A204.1 (cell line): ENCODE data around the gene CSPG4.
"Not testable (repeated sequence)": the region's sequence is repeated elsewhere in the genome, so short reads cannot be mapped to it uniquely, and the experiment has no call there.

Experiments
- FAIRE-seq: peaks from 2 replicates; lab custom pipeline; 2012; peaks lifted over from hg19 to GRCh38; lab: Jason Lieb, UNC

The CSPG4 gene

GRCh38 chr15:75703440-75704262 is 9.0 kb downstream of the CSPG4 start:
- FAIRE-seq = not testable (repeated sequence)

- no peak for FAIRE-seq
Observed at GRCh38 chr15:75702436-75702835, 10.2 kb downstream of the CSPG4 start.

DNA sequence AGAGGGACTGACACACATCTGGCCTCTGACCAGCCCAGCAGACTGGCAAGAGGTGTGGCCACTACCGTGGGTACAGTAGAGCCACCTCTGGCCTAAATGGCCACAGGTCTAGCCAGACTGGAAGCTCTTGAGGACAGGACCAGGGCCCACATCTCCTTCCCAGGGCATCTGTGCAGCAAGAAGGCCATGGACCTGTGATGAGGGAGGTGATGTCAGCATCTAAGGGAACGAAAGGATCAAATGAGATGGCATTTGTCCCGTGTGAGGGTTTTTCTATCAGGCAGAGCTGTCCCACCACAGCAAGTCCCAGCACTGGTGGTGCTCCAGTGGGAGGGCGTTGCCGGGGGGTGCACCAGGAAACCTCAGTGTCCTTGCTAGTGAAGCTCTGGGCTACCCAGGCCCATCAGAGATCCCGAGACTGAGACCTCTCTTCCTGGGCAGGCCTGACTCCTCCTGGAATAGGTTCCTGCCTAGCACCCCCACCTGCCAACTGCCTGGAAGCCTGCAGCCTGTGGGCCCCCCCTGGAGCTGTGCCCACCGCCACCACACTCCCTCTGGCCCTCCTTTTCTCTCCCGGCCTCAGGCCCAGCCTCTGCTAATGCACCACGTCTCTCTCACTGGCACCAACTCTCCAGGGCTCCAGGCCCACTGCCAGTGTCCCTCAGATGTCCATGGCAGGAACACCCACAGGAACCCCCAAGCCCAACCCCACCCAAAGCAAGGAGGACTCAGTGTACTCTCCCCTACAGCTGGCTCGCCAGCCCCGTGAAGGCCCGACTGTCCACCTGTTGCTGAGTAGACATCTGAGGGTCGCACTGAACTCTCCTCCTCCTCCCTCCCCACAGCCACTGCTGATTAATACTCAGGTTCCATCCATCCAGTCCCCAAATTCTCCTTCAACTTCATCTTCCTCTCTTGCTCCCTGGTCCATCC is 11.3 kb downstream of the CSPG4 start:
- FAIRE-seq = not testable (repeated sequence)

DNA sequence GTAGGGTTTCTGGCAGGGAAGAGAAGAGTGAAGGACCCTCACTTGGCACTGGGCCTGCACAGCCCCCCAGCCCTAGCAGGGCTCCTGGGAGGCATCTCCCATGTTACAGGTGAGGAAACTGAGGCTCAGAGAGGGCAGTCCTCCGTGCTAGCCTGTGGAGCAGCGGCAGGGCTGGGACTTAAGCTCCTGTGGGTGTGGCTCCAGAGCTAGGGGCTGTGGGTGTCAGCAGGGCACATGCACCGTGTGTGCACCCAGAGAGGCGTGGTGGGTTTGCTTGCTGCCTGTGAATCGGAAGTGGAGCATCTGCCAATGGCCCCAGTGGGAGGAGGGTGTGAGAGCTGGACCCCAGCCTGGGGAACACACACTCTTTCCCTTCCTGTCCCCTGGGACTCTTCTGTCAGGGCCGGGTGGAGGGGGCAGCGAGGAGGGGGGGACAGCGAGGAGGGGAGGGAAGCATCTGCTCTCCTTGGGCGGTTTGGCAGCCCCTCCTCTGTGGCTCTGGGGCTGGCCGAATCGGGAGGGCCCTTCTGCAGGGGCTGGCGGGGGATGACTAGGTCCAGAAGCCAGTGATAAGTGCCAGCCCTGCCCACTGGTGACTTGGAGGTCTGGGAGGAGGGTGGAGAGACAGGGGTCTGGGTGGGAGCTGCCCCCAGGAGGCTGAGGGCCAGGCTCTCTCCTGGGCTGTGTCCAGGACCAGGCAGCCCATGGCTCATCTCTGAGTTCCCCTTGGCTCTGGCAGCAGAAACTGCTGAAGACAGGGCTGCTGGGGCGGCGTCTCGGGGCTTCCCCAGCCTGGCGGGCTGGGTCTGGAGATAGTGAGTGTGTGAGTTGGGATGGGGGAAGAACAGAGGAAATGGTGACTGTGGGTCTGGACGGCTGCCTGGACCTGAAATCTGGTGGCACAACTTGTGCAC is 12.4 kb downstream of the CSPG4 start:
- not testable (repeated sequence) for FAIRE-seq

- not testable (repeated sequence) for FAIRE-seq
Observed at GRCh38 chr15:75699517-75699916, 13.1 kb downstream of the CSPG4 start.

DNA sequence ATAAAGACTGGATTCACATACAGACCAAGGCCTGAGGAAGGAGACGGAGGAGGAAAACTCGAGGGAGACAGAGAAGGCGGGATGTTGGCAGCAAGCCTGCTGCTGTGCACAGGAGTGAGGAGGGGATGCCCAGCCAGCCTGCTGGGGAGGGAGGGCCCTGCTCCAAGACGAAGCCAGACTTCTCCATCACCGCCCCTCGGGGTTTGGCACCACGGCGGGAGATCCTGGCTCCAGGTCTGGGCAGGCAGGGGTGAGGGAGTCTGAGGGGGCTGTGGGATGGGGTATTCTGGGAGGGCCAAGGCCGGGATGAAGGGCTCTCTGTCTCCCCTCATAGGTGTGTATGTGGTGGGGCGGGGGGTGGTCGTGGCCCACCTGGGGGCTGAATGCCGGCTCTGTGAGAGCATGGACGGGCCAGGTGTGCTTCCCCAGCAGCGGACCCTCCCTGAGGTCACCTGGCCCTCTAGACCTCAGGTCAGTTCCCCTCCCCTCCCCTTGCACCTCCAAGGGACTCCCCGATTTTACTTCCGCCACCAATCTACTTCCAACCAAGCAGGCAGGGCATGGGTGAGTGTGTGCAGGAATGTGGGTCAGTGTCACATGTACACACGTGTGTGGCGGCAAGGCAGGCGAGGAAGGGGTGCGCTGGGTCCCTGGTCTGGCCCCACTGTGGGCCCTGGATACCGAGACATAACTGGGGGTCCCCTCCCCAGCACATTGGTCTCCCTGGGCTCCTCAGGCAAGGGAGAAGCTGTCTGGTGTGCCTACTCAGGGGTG is 14.5 kb downstream of the CSPG4 start:
- FAIRE-seq = not testable (repeated sequence)

- no peak for FAIRE-seq
Observed at GRCh38 chr15:75697523-75697922, 15.1 kb downstream of the CSPG4 start.

DNA sequence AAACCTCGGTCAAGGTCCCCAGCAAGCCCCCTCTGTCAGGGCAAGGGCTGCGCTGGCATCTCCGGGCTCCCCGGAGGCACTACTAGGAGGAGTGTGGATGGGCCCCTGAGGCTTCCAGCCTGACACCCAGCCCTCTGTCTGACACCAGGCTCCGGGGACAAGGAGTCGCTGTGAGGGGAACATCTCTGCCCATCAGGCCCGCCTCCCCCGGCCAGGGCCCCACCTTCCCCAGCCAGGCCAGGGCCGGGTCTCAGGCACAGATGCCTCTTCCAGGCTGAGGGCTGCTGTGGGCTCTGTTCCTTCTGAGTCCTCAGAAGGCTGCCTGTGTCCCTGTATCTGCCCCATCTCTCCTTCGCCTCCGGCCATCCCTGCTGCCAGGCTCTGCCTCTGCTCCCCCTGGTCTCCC is 15.8 kb downstream of the CSPG4 start:
- FAIRE-seq = no peak

- FAIRE-seq = no peak
Observed at GRCh38 chr15:75696311-75696720, 16.3 kb downstream of the CSPG4 start.

DNA sequence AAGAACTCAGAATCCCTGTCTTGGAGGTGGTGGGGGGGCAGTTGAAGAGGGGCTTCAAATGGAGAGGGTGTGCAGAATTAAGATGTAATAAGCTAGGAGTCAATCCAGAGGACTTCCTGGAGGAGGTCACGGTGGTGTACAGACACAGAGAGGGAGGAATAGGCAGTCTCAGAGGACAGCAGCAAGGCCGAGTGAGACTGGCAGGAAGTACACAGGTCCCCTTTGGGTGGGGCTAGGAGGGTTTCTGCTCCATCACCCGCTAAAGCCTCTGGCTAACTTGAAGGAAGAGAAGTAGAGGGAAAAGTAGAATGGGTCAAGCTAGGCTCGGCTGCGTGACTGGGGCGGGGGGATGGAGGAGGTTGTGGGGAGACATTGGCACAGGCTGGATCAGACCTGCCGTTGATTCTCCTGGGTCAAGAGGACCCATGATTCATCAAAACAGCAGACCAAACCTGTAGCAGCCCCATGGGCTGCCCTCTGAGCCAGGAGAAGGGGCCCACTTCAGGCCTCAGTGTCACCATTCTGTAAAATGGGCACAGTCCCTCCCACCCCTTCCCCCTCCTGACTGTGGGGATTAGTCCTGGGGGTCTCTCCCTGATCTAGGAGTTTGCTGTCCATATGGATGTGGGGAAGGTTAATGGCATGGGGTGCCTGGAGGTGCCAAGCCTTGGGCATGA is 16.9 kb downstream of the CSPG4 start:
- no peak for FAIRE-seq

DNA sequence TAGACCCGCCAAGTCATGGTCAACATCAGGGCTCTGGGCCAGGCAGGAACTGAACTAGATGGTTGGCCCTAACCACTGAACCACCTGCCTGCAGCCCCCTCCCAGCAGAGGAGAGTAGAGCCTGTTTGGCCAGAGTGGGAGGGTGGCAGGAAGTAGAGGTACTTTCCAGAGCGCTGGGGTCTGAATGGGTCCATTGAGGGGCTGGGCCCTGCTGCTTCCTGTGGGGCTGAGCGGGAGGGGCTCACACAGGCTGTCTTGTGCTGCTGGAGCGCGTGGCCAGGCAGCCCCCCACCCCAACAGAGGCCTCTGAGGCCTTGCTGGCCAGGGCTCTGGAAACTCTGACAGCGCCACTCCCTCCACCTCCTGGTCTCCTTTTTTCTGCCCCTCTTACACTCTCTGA is 17.4 kb downstream of the CSPG4 start:
- FAIRE-seq = no peak

DNA sequence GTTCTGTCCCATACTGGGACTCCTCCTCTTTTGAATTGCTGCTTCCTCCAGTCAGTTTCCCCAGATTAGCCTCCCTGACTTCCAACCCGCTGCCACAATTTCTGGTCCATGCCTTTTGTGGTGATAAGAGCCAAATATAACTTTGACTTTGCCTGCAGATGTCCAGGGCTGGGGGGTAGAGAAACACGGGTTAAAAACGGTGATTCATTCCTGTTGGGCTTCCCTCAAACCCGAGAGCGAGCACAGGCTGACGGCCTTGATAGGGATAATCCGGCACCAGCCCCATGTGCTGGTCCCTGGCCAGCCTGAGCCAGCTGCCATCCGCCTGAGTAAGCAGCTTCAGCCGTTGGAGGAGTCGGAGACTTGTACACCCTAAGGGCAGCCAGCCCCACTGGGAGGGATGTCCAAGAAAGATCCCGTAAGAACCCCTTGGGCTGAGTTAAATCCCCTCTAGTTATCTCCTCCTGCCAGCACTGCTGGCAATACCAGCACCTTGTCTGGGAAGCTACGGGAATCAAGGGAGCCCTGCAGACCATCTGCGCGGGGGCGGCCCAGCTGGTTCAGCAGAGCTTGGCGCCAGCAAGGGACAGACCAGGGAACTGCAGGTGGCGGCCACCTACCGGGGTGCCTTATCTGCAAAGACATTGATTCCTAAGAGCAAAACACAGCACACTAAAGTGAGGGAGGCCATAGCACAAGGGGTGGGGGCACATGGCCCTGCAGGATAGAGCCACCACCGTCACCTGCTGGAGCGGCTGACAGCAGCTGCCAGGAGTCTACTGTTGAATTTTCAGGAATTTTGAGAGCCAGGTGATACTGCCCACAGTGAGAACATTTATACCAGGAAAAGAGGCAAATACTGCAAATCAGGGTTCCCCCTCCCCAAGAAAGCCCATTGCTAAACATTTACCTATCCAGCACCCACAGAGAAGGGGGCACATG is 18.1 kb downstream of the CSPG4 start:
- peak; percentile 72 for FAIRE-seq

DNA sequence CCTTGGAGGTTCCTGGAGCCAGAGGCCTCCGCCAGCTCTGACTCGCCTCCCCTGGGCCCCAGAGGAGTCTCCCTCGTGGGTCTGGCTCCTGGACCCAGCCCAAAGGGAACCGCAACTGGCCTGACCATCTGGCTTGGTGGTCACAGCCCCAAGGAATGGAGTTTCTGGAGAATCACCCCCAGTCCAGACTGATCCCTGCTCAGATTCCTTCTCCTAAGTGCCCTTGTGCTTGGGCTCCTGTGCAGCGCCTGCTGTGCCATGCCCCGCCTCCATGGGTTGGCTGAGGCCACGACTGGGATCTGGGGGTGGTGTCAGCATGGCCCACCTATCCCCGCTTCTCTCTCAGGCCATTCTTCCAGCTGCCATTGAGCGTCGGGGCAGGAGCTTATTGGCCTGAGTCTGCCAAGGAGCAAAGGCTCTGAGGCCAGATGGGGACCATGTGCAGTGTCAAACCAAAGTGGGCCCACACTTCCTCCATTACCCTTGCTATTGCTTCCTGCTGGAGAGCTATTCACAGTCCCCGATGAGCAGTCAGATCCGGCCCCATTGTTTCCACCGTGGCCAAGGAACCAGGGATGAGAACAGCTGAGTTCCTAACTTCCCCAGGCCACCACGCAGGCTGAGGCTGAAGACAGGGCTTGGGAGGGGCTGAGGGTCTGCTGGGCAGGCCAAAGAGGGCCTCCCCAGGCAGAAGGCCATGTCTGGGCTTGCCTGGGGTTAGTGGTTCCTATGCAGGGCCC is 19.0 kb downstream of the CSPG4 start:
- no peak for FAIRE-seq

DNA sequence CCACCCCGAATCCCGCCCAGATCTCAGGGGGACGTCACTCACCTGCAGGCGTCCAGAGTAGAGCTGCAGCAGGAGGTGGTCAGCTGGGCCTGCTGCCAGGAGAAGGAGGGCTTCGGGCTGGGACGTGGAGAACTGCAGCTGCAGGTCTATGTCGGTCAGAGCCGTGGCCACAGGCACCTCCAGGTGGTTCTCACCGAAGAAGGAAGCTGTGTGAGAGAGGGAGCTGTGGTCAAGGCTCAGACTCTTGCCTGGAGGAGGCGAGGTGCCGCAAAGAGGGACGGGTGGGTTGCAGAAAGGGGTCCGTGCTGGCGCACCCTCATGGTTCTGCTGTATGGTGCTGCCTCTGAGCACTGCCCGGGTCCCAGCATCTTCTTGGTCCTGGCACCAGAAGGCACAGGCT is 19.6 kb downstream of the CSPG4 start:
- FAIRE-seq = not testable (repeated sequence)

GRCh38 chr15:75692311-75692710 is 20.3 kb downstream of the CSPG4 start:
- not testable (repeated sequence) for FAIRE-seq

- FAIRE-seq = not testable (repeated sequence)
Observed at GRCh38 chr15:75689429-75689828, 23.2 kb downstream of the CSPG4 start.

GRCh38 chr15:75688831-75689230 is 23.8 kb downstream of the CSPG4 start:
- no peak for FAIRE-seq

DNA sequence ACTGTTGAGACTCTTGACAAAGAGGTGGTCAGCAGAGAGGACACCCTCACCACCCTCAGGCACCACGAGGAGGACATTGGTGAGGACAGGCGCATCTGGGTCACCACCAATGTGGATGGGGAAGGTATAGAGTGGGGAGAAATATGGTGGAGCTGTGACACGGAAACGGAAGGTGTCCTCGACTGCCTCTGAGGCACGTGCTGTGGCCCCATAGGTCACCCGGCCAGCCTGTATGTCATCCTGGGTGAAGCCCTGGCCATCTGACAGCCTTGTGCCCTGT is 24.4 kb downstream of the CSPG4 start:
- FAIRE-seq = no peak
